GM12891 (cell line): ENCODE results near the gene ZFPM1.

Source experiments
- POLR2A ChIP-seq: IDR thresholded peaks from 2 replicates; pipeline ENCODE4 v1.6.1; 2011; ENCODE audit warnings: low read depth, low read length, control low read depth
- POLR2AphosphoS5 ChIP-seq: IDR thresholded peaks from 2 replicates; pipeline ENCODE4 v1.6.1; 2011; ENCODE audit warnings: low read depth, low read length, control low read depth

- TF ChIP-seq POLR2A: no peak
- no peak for TF ChIP-seq POLR2AphosphoS5
These were observed 21.4 kb upstream of the ZFPM1 start for GRCh38 chr16:88431651-88432050.
